Fibroblast of lung (primary cell): ENCODE data around the gene INHBB. TPM values are rescaled to one million over a fixed set of nuclear protein-coding genes. Genes with fewer than 3 reads are reported as not detected.

Source experiments
- DNase-seq, 2 donors: peaks; one replicate each; pipeline versions ENCODE4 v3.0.0 to v3.0.0-alpha.2; 2010; ENCODE audit warnings: low read depth in 2 of 2
- H2AFZ ChIP-seq: 2 replicates; pipeline ENCODE4 v1.5.1; 2012; ENCODE audit warnings: low read length, control low read depth, inconsistent platforms
- H3K27ac ChIP-seq: 2 replicates; pipeline ENCODE4 v1.5.1; 2011; ENCODE audit warnings: low read length, control low read depth; ENCODE audit not compliant: insufficient read depth
- H3K27me3 ChIP-seq: 2 replicates; pipeline ENCODE4 v1.5.1; 2011; ENCODE audit warnings: mild to moderate bottlenecking, low read length; ENCODE audit not compliant: control insufficient read depth, insufficient read depth
- H3K36me3 ChIP-seq: 2 replicates; pipeline ENCODE4 v1.5.1; 2011; ENCODE audit warnings: low read length; ENCODE audit not compliant: control insufficient read depth, insufficient read depth
- H3K4me1 ChIP-seq: 2 replicates; pipeline ENCODE4 v1.5.1; 2011; ENCODE audit warnings: low read length; ENCODE audit not compliant: control insufficient read depth, insufficient read depth; ENCODE audit errors: extremely low read depth
- H3K4me2 ChIP-seq: 2 replicates; pipeline ENCODE4 v1.5.1; 2011; ENCODE audit warnings: low read length, control low read depth; ENCODE audit not compliant: insufficient read depth; ENCODE audit errors: extremely low read depth
- H3K4me3 ChIP-seq, 4 experiments: fragments of 200-600 bp in 1 of 4; sonication (generic) in 1 of 4; replicated peaks in 1 of 4; 2 replicates each; pipeline ENCODE4 v1.5.1; 2011 to 2016; ENCODE audit warnings: low read length in 4 of 4, low read depth in 3 of 4, mild to moderate bottlenecking in 3 of 4, control low read depth in 2 of 4, inconsistent platforms in 1 of 4, mixed read lengths in 1 of 4; ENCODE audit not compliant: insufficient read depth in 1 of 4; ENCODE audit errors: control extremely low read depth in 1 of 4
- H3K79me2 ChIP-seq: 2 replicates; pipeline ENCODE4 v1.5.1; 2012; ENCODE audit warnings: mild to moderate bottlenecking, low read length, inconsistent platforms; ENCODE audit not compliant: control insufficient read depth, insufficient read depth
- H3K9ac ChIP-seq: 2 replicates; pipeline ENCODE4 v1.5.1; 2011; ENCODE audit warnings: mild to moderate bottlenecking, low read length, control low read depth; ENCODE audit not compliant: insufficient read depth
- H3K9me3 ChIP-seq: 2 replicates; pipeline ENCODE4 v1.5.1; 2012; ENCODE audit warnings: low read depth, low read length; ENCODE audit not compliant: control insufficient read depth, insufficient read depth
- H4K20me1 ChIP-seq: 2 replicates; pipeline ENCODE4 v1.5.1; 2011; ENCODE audit warnings: low read length; ENCODE audit not compliant: control insufficient read depth, insufficient read depth; ENCODE audit errors: extremely low read depth
- CTCF ChIP-seq, 2 donors: IDR thresholded peaks in 1 of 2; conservative IDR thresholded peaks in 1 of 2; 1 replicate in 1 of 2; 2 replicates in 1 of 2; pipeline ENCODE4 v1.5.1; 2011 to 2012; ENCODE audit warnings: low read length in 2 of 2, control low read depth in 1 of 2, inconsistent platforms in 1 of 2, low read depth in 1 of 2, mild to moderate bottlenecking in 1 of 2
- EZH2 ChIP-seq: IDR thresholded peaks from 2 replicates; pipeline ENCODE4 v1.5.1; 2012; ENCODE audit warnings: low read length, control low read depth, mild to moderate bottlenecking; ENCODE audit errors: missing control alignments
- polyA plus RNA-seq, 2 donors: library from polyadenylated mRNA; depleted of rRNA in 1 of 2; stranded (reverse) in 1 of 2; unstranded in 1 of 2; fragments of >200 nt; gene quantifications; 2 replicates each; pipeline ENCODE4 v1.2.1, GENCODE V29; 2011 to 2012; ENCODE audit warnings: missing spikeins in 1 of 2
- total RNA-seq: library from RNA; depleted of rRNA; stranded (reverse); fragments of >200 nt; gene quantifications from 2 replicates; pipeline ENCODE4 v1.2.1, GENCODE V29; 2014

The INHBB gene
- total and polyA plus RNA-seq, 2 donors (not counting 1 experiment from before 2014, with no cell fraction given), result 0.01 TPM; not detected in 1

GRCh38 chr2:120385355-120386127, 39.6 kb downstream of the INHBB start:
- H3K79me2 ChIP-seq, result no peaks in the 10 kb centered on the region
- H3K4me3 ChIP-seq, result no peak overlapping the region
- H3K27me3 ChIP-seq, result peaks cover 2% of the 10 kb centered on the region
- H3K4me1 ChIP-seq, result no peaks in the 10 kb centered on the region
- H4K20me1 ChIP-seq, result no peaks in the 10 kb centered on the region
- H3K4me2 ChIP-seq, result no peak overlapping the region
- no peak overlapping the region for H3K9ac ChIP-seq
- H3K36me3 ChIP-seq, result no peaks in the 10 kb centered on the region
- no peak for TF ChIP-seq EZH2
- TF ChIP-seq CTCF (conservative IDR thresholded peaks at IDR 0.05 in 1 of 2, IDR thresholded peaks at IDR 0.05 in 1 of 2; ENCODE audit: low read depth in 1 of 2, low read length in 2 of 2), result no peak
- no peak overlapping the region for H3K27ac ChIP-seq
- no peaks in the 10 kb centered on the region for H3K9me3 ChIP-seq
- H2AFZ ChIP-seq, result no peak overlapping the region
- no peak for DNase-seq

GRCh38 chr2:120388222-120389035, 42.5 kb downstream of the INHBB start:
- peaks cover 2% of the 10 kb centered on the region for H3K27me3 ChIP-seq
- no peaks in the 10 kb centered on the region for H4K20me1 ChIP-seq
- H3K36me3 ChIP-seq, result no peaks in the 10 kb centered on the region
- no peak overlapping the region for H3K9ac ChIP-seq
- H3K27ac ChIP-seq, result no peak overlapping the region
- no peak for DNase-seq
- H2AFZ ChIP-seq, result no peak overlapping the region
- no peak overlapping the region for H3K4me3 ChIP-seq
- no peaks in the 10 kb centered on the region for H3K9me3 ChIP-seq
- H3K4me1 ChIP-seq, result no peaks in the 10 kb centered on the region
- H3K79me2 ChIP-seq, result no peaks in the 10 kb centered on the region
- H3K4me2 ChIP-seq, result no peak overlapping the region
- TF ChIP-seq EZH2, result no peak
- no peak for TF ChIP-seq CTCF (conservative IDR thresholded peaks at IDR 0.05 in 1 of 2, IDR thresholded peaks at IDR 0.05 in 1 of 2; ENCODE audit: low read depth in 1 of 2, low read length in 2 of 2)

GRCh38 chr2:120389036-120389391, 43.1 kb downstream of the INHBB start:
- Histone ChIP-seq H4K20me1 (no peaks in the 10 kb centered on the region), H3K4me3 (no peak overlapping the region), H3K4me2 (no peak overlapping the region), H2AFZ (no peak overlapping the region), H3K36me3 (no peaks in the 10 kb centered on the region), H3K79me2 (no peaks in the 10 kb centered on the region), H3K9me3 (no peaks in the 10 kb centered on the region), H3K27ac (no peak overlapping the region), H3K9ac (no peak overlapping the region), H3K4me1 (no peaks in the 10 kb centered on the region), H3K27me3 (peaks cover 2% of the 10 kb centered on the region)
- DNase-seq, result no peak
- TF ChIP-seq EZH2 (no peak), CTCF (conservative IDR thresholded peaks at IDR 0.05 in 1 of 2, IDR thresholded peaks at IDR 0.05 in 1 of 2; ENCODE audit: low read depth in 1 of 2, low read length in 2 of 2) (no peak)
